Measurements from ENCODE around the gene VILL. TPM values are rescaled to one million over a fixed set of nuclear protein-coding genes. Genes with fewer than 3 reads are reported as not detected.
A peak's percentile ranks its signal among the peaks of the same experiment; 100 is the strongest.

The VILL gene
- polyA plus RNA-seq, 2 donors: 4.9 to 16.7 TPM

GRCh38 chr3:37949866-37950265, 40.7 kb upstream of the VILL start:
- Histone ChIP-seq H3K4me1 (ENCODE audit: control insufficient read depth in 2 of 2, insufficient read depth in 2 of 2, low read length in 1 of 2) (peaks cover 5 to 12% of the 10 kb centered on the region in 2 donors), H3K27me3 (ENCODE audit: control insufficient read depth in 1 of 2, insufficient read depth in 2 of 2, low read length in 2 of 2) (no peaks in the 10 kb centered on the region), H3K4me3 (ENCODE audit: low read depth in 1 of 2, low read length in 2 of 2) (no peak overlapping the region), H3K9me3 (ENCODE audit: control insufficient read depth in 2 of 2, insufficient read depth in 1 of 2, low read depth in 1 of 2, low read length in 1 of 2) (no peaks in the 10 kb centered on the region), H3K36me3 (ENCODE audit: control insufficient read depth in 2 of 2, insufficient read depth in 2 of 2, low read length in 1 of 2) (no peaks in the 10 kb centered on the region), H3K27ac (ENCODE audit: low read depth in 2 of 2, low read length in 1 of 2) (no peak overlapping the region)
- WGBS, 2 donors: 72 to 81% methylated on average over 6 of the region's 6 CpGs

GRCh38 chr3:37952564-37952963, 38.0 kb upstream of the VILL start:
- Histone ChIP-seq H3K4me1 (ENCODE audit: control insufficient read depth in 2 of 2, insufficient read depth in 2 of 2, low read length in 1 of 2) (peaks cover 3 to 6% of the 10 kb centered on the region in 2 donors), H3K36me3 (ENCODE audit: control insufficient read depth in 2 of 2, insufficient read depth in 2 of 2, low read length in 1 of 2) (no peaks in the 10 kb centered on the region), H3K4me3 (ENCODE audit: low read depth in 1 of 2, low read length in 2 of 2) (no peak overlapping the region), H3K9me3 (ENCODE audit: control insufficient read depth in 2 of 2, insufficient read depth in 1 of 2, low read depth in 1 of 2, low read length in 1 of 2) (no peaks in the 10 kb centered on the region), H3K27ac (ENCODE audit: low read depth in 2 of 2, low read length in 1 of 2) (no peak overlapping the region), H3K27me3 (ENCODE audit: control insufficient read depth in 1 of 2, insufficient read depth in 2 of 2, low read length in 2 of 2) (no peaks in the 10 kb centered on the region)
- 81 to 91% methylated on average over 1 of the region's 1 CpG for WGBS, 2 donors

GRCh38 chr3:37953226-37953625, 37.4 kb upstream of the VILL start:
- Histone ChIP-seq H3K4me1 (ENCODE audit: control insufficient read depth in 2 of 2, insufficient read depth in 2 of 2, low read length in 1 of 2) (peaks cover 3 to 7% of the 10 kb centered on the region in 2 donors), H3K9me3 (ENCODE audit: control insufficient read depth in 2 of 2, insufficient read depth in 1 of 2, low read depth in 1 of 2, low read length in 1 of 2) (no peaks in the 10 kb centered on the region), H3K27ac (ENCODE audit: low read depth in 2 of 2, low read length in 1 of 2) (no peak overlapping the region), H3K4me3 (ENCODE audit: low read depth in 1 of 2, low read length in 2 of 2) (no peak overlapping the region), H3K27me3 (ENCODE audit: control insufficient read depth in 1 of 2, insufficient read depth in 2 of 2, low read length in 2 of 2) (no peaks in the 10 kb centered on the region), H3K36me3 (ENCODE audit: control insufficient read depth in 2 of 2, insufficient read depth in 2 of 2, low read length in 1 of 2) (no peaks in the 10 kb centered on the region)
- WGBS, 2 donors: 97% methylated on average over 2 of the region's 2 CpGs

GRCh38 chr3:37953707-37954394, 36.7 kb upstream of the VILL start:
- Histone ChIP-seq H3K4me3 (ENCODE audit: low read depth in 1 of 2, low read length in 2 of 2) (no peak overlapping the region), H3K4me1 (ENCODE audit: control insufficient read depth in 2 of 2, insufficient read depth in 2 of 2, low read length in 1 of 2) (peaks cover 3 to 7% of the 10 kb centered on the region in 2 donors), H3K9me3 (ENCODE audit: control insufficient read depth in 2 of 2, insufficient read depth in 1 of 2, low read depth in 1 of 2, low read length in 1 of 2) (no peaks in the 10 kb centered on the region), H3K27ac (ENCODE audit: low read depth in 2 of 2, low read length in 1 of 2) (no peak overlapping the region), H3K36me3 (ENCODE audit: control insufficient read depth in 2 of 2, insufficient read depth in 2 of 2, low read length in 1 of 2) (no peaks in the 10 kb centered on the region), H3K27me3 (ENCODE audit: control insufficient read depth in 1 of 2, insufficient read depth in 2 of 2, low read length in 2 of 2) (no peaks in the 10 kb centered on the region)
- WGBS, 2 donors: 60 to 65% methylated on average over 5 of the region's 5 CpGs

GRCh38 chr3:37954881-37955280, 35.7 kb upstream of the VILL start:
- WGBS, 2 donors: 96 to 97% methylated on average over 6 of the region's 6 CpGs
- Histone ChIP-seq H3K9me3 (ENCODE audit: control insufficient read depth in 2 of 2, insufficient read depth in 1 of 2, low read depth in 1 of 2, low read length in 1 of 2) (no peaks in the 10 kb centered on the region), H3K36me3 (ENCODE audit: control insufficient read depth in 2 of 2, insufficient read depth in 2 of 2, low read length in 1 of 2) (no peaks in the 10 kb centered on the region), H3K27me3 (ENCODE audit: control insufficient read depth in 1 of 2, insufficient read depth in 2 of 2, low read length in 2 of 2) (no peaks in the 10 kb centered on the region), H3K27ac (ENCODE audit: low read depth in 2 of 2, low read length in 1 of 2) (no peak overlapping the region), H3K4me3 (ENCODE audit: low read depth in 1 of 2, low read length in 2 of 2) (no peak overlapping the region), H3K4me1 (ENCODE audit: control insufficient read depth in 2 of 2, insufficient read depth in 2 of 2, low read length in 1 of 2) (peaks cover 3 to 7% of the 10 kb centered on the region in 2 donors)

GRCh38 chr3:37955918-37956707, 34.5 kb upstream of the VILL start:
- 75 to 79% methylated on average over 3 of the region's 3 CpGs for WGBS, 2 donors
- Histone ChIP-seq H3K27me3 (ENCODE audit: control insufficient read depth in 1 of 2, insufficient read depth in 2 of 2, low read length in 2 of 2) (no peaks in the 10 kb centered on the region), H3K4me3 (ENCODE audit: low read depth in 1 of 2, low read length in 2 of 2) (no peak overlapping the region), H3K36me3 (ENCODE audit: control insufficient read depth in 2 of 2, insufficient read depth in 2 of 2, low read length in 1 of 2) (no peaks in the 10 kb centered on the region), H3K9me3 (ENCODE audit: control insufficient read depth in 2 of 2, insufficient read depth in 1 of 2, low read depth in 1 of 2, low read length in 1 of 2) (no peaks in the 10 kb centered on the region), H3K27ac (ENCODE audit: low read depth in 2 of 2, low read length in 1 of 2) (peak overlapping the region; percentile 31 to 70), H3K4me1 (ENCODE audit: control insufficient read depth in 2 of 2, insufficient read depth in 2 of 2, low read length in 1 of 2) (peaks cover 3 to 7% of the 10 kb centered on the region in 2 donors)

GRCh38 chr3:37956723-37957538, 33.7 kb upstream of the VILL start:
- Histone ChIP-seq H3K4me1 (ENCODE audit: control insufficient read depth in 2 of 2, insufficient read depth in 2 of 2, low read length in 1 of 2) (peaks cover 3 to 9% of the 10 kb centered on the region in 2 donors), H3K4me3 (ENCODE audit: low read depth in 1 of 2, low read length in 2 of 2) (no peak overlapping the region), H3K27ac (ENCODE audit: low read depth in 2 of 2, low read length in 1 of 2) (peak overlapping the region; percentile 31 to 47), H3K27me3 (ENCODE audit: control insufficient read depth in 1 of 2, insufficient read depth in 2 of 2, low read length in 2 of 2) (no peaks in the 10 kb centered on the region), H3K9me3 (ENCODE audit: control insufficient read depth in 2 of 2, insufficient read depth in 1 of 2, low read depth in 1 of 2, low read length in 1 of 2) (no peaks in the 10 kb centered on the region), H3K36me3 (ENCODE audit: control insufficient read depth in 2 of 2, insufficient read depth in 2 of 2, low read length in 1 of 2) (no peaks in the 10 kb centered on the region)
- 56 to 77% methylated on average over 2 of the region's 2 CpGs for WGBS, 2 donors

- Histone ChIP-seq H3K4me1 (ENCODE audit: control insufficient read depth in 2 of 2, insufficient read depth in 2 of 2, low read length in 1 of 2) (peaks cover 3 to 9% of the 10 kb centered on the region in 2 donors), H3K36me3 (ENCODE audit: control insufficient read depth in 2 of 2, insufficient read depth in 2 of 2, low read length in 1 of 2) (no peaks in the 10 kb centered on the region), H3K27me3 (ENCODE audit: control insufficient read depth in 1 of 2, insufficient read depth in 2 of 2, low read length in 2 of 2) (no peaks in the 10 kb centered on the region), H3K27ac (ENCODE audit: low read depth in 2 of 2, low read length in 1 of 2) (peak overlapping the region; percentile 30 to 47), H3K4me3 (ENCODE audit: low read depth in 1 of 2, low read length in 2 of 2) (no peak overlapping the region), H3K9me3 (ENCODE audit: control insufficient read depth in 2 of 2, insufficient read depth in 1 of 2, low read depth in 1 of 2, low read length in 1 of 2) (no peaks in the 10 kb centered on the region)
- WGBS, 2 donors: 75 to 76% methylated on average over 7 of the region's 7 CpGs
These were observed 33.0 kb upstream of the VILL start for GRCh38 chr3:37957539-37957936.

GRCh38 chr3:37961622-37962431, 28.8 kb upstream of the VILL start:
- Histone ChIP-seq H3K9me3 (ENCODE audit: control insufficient read depth in 2 of 2, insufficient read depth in 1 of 2, low read depth in 1 of 2, low read length in 1 of 2) (no peaks in the 10 kb centered on the region), H3K36me3 (ENCODE audit: control insufficient read depth in 2 of 2, insufficient read depth in 2 of 2, low read length in 1 of 2) (no peaks in the 10 kb centered on the region), H3K27ac (ENCODE audit: low read depth in 2 of 2, low read length in 1 of 2) (no peak overlapping the region), H3K4me1 (ENCODE audit: control insufficient read depth in 2 of 2, insufficient read depth in 2 of 2, low read length in 1 of 2) (peaks cover 0 to 6% of the 10 kb centered on the region in 2 donors), H3K27me3 (ENCODE audit: control insufficient read depth in 1 of 2, insufficient read depth in 2 of 2, low read length in 2 of 2) (no peaks in the 10 kb centered on the region), H3K4me3 (ENCODE audit: low read depth in 1 of 2, low read length in 2 of 2) (no peak overlapping the region)
- WGBS, 2 donors: 50 to 53% methylated on average over 6 of the region's 6 CpGs

Measured in esophagus (tissue), 2 donors.